Tongue (tissue), 2 donors: ENCODE results near the gene MRAP. TPM values are rescaled to one million over a fixed set of nuclear protein-coding genes. Genes with fewer than 3 reads are reported as not detected.
A peak's percentile ranks its signal among the peaks of the same experiment; 100 is the strongest.

Experiments used
- DNase-seq: peaks from one replicate; pipeline ENCODE4 v3.0.0-alpha.2; 2015
- total RNA-seq: library from RNA; depleted of rRNA; stranded (reverse); fragments of >200 nt; gene quantifications from one replicate; pipeline ENCODE4 v1.2.3, GENCODE V29; 2014

MRAP gene
- total RNA-seq, 1 donor from 2014 or later, result not detected

- no peak for DNase-seq
Measured at GRCh38 chr21:32349333-32349944, 50.8 kb downstream of the MRAP start.

- no peak for DNase-seq
Measured at GRCh38 chr21:32350211-32350980, 51.7 kb downstream of the MRAP start.

- DNase-seq, result no peak
Measured at GRCh38 chr21:32350981-32351380, 52.3 kb downstream of the MRAP start.

DNA sequence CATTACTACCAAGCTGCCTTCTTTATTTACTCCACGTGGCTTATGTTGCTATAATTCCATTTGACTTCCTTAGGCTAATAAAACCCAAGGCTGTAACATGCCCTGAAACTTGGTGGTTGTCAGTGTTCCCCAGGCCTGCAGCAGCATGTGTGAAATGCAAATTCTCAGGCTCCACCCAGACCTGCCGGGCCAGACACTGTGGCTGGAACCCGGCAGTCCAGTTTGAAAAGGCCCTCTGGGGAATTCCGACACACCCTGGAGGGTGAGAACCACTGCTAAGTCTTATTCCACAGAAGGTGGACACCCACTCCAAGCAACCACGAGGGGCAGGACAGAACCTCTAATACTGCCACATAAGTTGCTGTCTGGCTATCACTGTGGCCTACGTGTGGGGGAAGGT, 52.8 kb downstream of the MRAP start:
- no peak for DNase-seq

- DNase-seq, result peak; percentile 60
Measured at GRCh38 chr21:32352526-32352925, 53.9 kb downstream of the MRAP start.

DNA sequence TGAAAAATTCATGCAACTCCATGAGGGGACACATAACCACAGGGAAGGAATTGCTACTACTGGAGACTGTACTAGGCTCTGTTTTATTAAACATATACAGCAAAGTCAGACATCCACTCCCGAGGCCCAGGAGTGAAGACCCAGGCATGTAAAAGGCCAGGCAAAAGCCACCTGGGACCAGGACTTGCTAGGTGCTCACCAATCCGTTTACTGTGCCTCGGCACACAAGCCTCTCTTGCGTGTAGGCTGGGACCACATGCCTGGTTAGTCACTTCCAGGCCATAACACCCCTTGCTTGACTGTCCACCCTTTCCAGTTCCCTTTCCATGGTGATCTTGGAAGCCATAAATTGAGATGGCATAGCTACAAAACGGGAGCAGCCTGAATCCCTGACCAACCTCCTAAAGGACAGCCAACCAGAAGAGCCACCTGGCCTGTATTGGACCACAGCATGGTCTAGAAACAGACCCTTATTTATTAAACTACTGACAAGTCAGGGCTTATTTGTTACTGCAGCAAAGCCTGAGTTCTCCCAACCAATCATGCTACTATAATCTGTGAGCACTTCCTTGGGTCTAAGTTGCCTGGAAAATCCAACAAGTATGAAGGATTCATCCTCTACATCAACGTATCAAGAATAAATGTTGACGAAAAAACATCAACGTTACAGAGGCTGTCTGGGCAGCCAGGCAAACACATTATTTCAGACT, 54.5 kb downstream of the MRAP start:
- DNase-seq, result no peak

- DNase-seq, result no peak
Measured at GRCh38 chr21:32356874-32357395, 58.3 kb downstream of the MRAP start.

DNA sequence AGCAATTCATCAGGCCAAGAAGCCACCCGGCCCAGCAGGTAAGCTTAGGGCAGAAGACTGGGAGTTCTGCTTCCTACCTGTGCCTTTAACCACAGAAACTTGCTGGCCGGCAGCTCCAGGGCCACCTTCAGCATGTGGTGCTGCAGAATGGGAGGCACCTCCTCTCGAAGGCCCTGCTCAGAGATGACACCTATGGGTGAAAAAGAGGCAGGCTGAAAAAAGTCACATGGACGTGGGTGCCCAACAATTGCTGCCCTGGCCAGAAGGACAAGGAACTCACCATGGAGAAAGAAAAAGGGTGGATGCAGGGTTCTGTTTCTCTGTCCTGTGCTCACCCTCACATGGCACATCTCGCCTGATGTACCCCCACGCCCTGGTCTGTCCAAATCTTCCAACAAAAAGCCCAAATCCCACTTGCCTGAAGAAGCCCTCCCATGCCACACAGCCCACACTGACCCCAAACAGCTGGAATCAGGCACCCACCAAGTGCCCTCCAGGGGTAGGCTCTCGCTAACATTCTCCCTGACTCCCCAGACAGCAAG, 61.1 kb downstream of the MRAP start:
- DNase-seq, result no peak

GRCh38 chr21:32360401-32360975, 61.8 kb downstream of the MRAP start:
- DNase-seq, result peak; percentile 45

Other genes with a start within 250 kb of the MRAP start
- gene MIS18A, start 19.8 kb upstream of the MRAP start, total RNA-seq, result 7.2 TPM
- 25.0 TPM for gene URB1, start 94.2 kb downstream of the MRAP start, total RNA-seq
- 8.8 TPM for gene EVA1C, start 113.9 kb downstream of the MRAP start, total RNA-seq